H1 (cell line): Measurements from ENCODE around the gene SLCO4C1. TPM values are rescaled to one million over a fixed set of nuclear protein-coding genes. Genes with fewer than 3 reads are reported as not detected.

Experiments used
- CTCF ChIA-PET: fragments of 300-600 bp; sonication (Branson Sonifier 250); formaldehyde crosslinking; loops from one replicate; lab custom pipeline; 2021; ENCODE audit not compliant: partially characterized antibody; lab: Charles Lee
- POLR2A ChIA-PET: fragments of 300-600 bp; sonication (Branson Sonifier 250); formaldehyde crosslinking; loops from one replicate; lab custom pipeline; 2021; ENCODE audit warnings: inconsistent platforms; ENCODE audit not compliant: partially characterized antibody; lab: Charles Lee
- DNase-seq, 2 experiments: peaks; one replicate each; pipeline versions ENCODE4 v3.0.0 to v3.0.0-alpha.2; 2010 to 2022; ENCODE audit warnings: low spot score in 2 of 2, low read depth in 1 of 2, mixed read lengths in 1 of 2
- FAIRE-seq: peaks from 2 replicates; lab custom pipeline; 2011; peaks lifted over from hg19 to GRCh38; lab: Jason Lieb, UNC
- H2AFZ ChIP-seq: 2 replicates; pipeline ENCODE4 v1.8.1; 2012; ENCODE audit warnings: low read length, inconsistent platforms
- H2AK5ac ChIP-seq: 2 replicates; pipeline ENCODE4 v1.6.1; 2013; ENCODE audit warnings: low read depth, low read length
- H2BK120ac ChIP-seq: replicated peaks from 2 replicates; pipeline ENCODE3; 2013; ENCODE audit warnings: low read depth, low read length, inconsistent platforms
- H2BK12ac ChIP-seq: 2 replicates; pipeline ENCODE4 v1.6.1; 2013; ENCODE audit warnings: low read depth, low read length
- H2BK15ac ChIP-seq: 2 replicates; pipeline ENCODE4 v1.6.1; 2013; ENCODE audit warnings: low read length
- H2BK20ac ChIP-seq: 2 replicates; pipeline ENCODE4 v1.6.1; 2013; ENCODE audit warnings: low read length
- H2BK5ac ChIP-seq: 2 replicates; pipeline ENCODE4 v1.6.1; 2013; ENCODE audit warnings: low read depth, low read length
- H3K14ac ChIP-seq: 2 replicates; pipeline ENCODE4 v1.6.1; 2013; ENCODE audit warnings: inconsistent platforms; ENCODE audit not compliant: insufficient read length
- H3K18ac ChIP-seq: 2 replicates; pipeline ENCODE4 v1.6.1; 2013; ENCODE audit warnings: low read length; ENCODE audit errors: extremely low read depth
- H3K23ac ChIP-seq: 2 replicates; pipeline ENCODE4 v1.6.1; 2013; ENCODE audit warnings: inconsistent platforms; ENCODE audit not compliant: insufficient read length
- H3K23me2 ChIP-seq: 2 replicates; pipeline ENCODE4 v1.6.1; 2013; ENCODE audit warnings: low read depth, low read length
- H3K27ac ChIP-seq: 2 replicates; pipeline ENCODE4 v1.6.1; 2011; ENCODE audit warnings: low read depth, low read length, inconsistent platforms
- H3K27me3 ChIP-seq, 4 experiments: replicated peaks in 1 of 4; 1 replicate in 1 of 4; 2 replicates in 3 of 4; pipeline versions ENCODE4 v1.6.1 to v1.8.1; 2011 to 2013; ENCODE audit warnings: low read length in 3 of 4, mild to moderate bottlenecking in 3 of 4, inconsistent platforms in 2 of 4, mixed read lengths in 2 of 4, moderate library complexity in 1 of 4; ENCODE audit not compliant: control insufficient read depth in 3 of 4, insufficient read depth in 3 of 4; ENCODE audit errors: extremely low read depth in 1 of 4
- H3K36me3 ChIP-seq, 4 experiments: 2 replicates each; pipeline versions ENCODE4 v1.6.1 to v1.8.1; 2011 to 2013; ENCODE audit warnings: mild to moderate bottlenecking in 4 of 4, low read length in 3 of 4, moderate library complexity in 2 of 4, control low read depth in 1 of 4, inconsistent platforms in 1 of 4; ENCODE audit not compliant: insufficient read depth in 4 of 4, control insufficient read depth in 2 of 4
- H3K4ac ChIP-seq: replicated peaks from 2 replicates; pipeline ENCODE3; 2013; ENCODE audit warnings: low read length, low read depth, mixed read lengths, inconsistent platforms; ENCODE audit not compliant: insufficient read length
- H3K4me1 ChIP-seq, 4 experiments: replicated peaks in 1 of 4; 1 replicate in 1 of 4; 2 replicates in 3 of 4; pipeline versions ENCODE4 v1.6.1 to v1.8.1; 2011 to 2013; ENCODE audit warnings: low read length in 3 of 4, inconsistent platforms in 2 of 4, mixed read lengths in 1 of 4; ENCODE audit not compliant: insufficient read depth in 4 of 4, control insufficient read depth in 3 of 4
- H3K4me2 ChIP-seq, 2 experiments: 2 replicates each; pipeline versions ENCODE4 v1.6.1 to v1.8.1; 2011 to 2013; ENCODE audit warnings: low read depth in 2 of 2, low read length in 2 of 2, control low read depth in 1 of 2, inconsistent platforms in 1 of 2, mild to moderate bottlenecking in 1 of 2; ENCODE audit not compliant: insufficient read depth in 1 of 2
- H3K4me3 ChIP-seq, 4 experiments: fragments of 200-600, 300-600 bp in 1 of 4; sonication (generic), shearing (Covaris generic), sonication (Bioruptor Twin) in 1 of 4; 2 replicates each; pipeline versions ENCODE4 v1.5.1 to v1.8.1; 2011 to 2016; ENCODE audit warnings: low read length in 4 of 4, low read depth in 3 of 4, control low read depth in 2 of 4, inconsistent platforms in 2 of 4, mild to moderate bottlenecking in 2 of 4, mixed read lengths in 1 of 4, moderate library complexity in 1 of 4; ENCODE audit not compliant: insufficient read depth in 2 of 4; ENCODE audit errors: extremely low read depth in 1 of 4
- H3K56ac ChIP-seq: replicated peaks from 2 replicates; pipeline ENCODE3; 2013; ENCODE audit warnings: low read depth, mild to moderate bottlenecking, mixed read lengths, low read length, inconsistent platforms; ENCODE audit not compliant: insufficient read length
- H3K79me1 ChIP-seq: 2 replicates; pipeline ENCODE4 v1.6.1; 2013; ENCODE audit warnings: low read depth, low read length, control low read depth
- H3K79me2 ChIP-seq, 2 experiments: 2 replicates each; pipeline versions ENCODE4 v1.6.1 to v1.8.1; 2012 to 2013; ENCODE audit warnings: low read length in 2 of 2, mild to moderate bottlenecking in 2 of 2, inconsistent platforms in 1 of 2; ENCODE audit not compliant: insufficient read depth in 2 of 2, control insufficient read depth in 1 of 2
- H3K9ac ChIP-seq, 4 experiments: replicated peaks in 1 of 4; 1 replicate in 1 of 4; 2 replicates in 3 of 4; pipeline versions ENCODE4 v1.6.1 to v1.8.1; 2011 to 2013; ENCODE audit warnings: low read depth in 3 of 4, low read length in 3 of 4, control low read depth in 2 of 4, mild to moderate bottlenecking in 2 of 4, moderate library complexity in 2 of 4, inconsistent platforms in 1 of 4; ENCODE audit errors: extremely low read depth in 1 of 4
- H3K9me3 ChIP-seq, 2 experiments: 2 replicates each; pipeline versions ENCODE4 v1.6.1 to v1.8.1; 2012 to 2013; ENCODE audit warnings: mild to moderate bottlenecking in 2 of 2, moderate library complexity in 2 of 2, control low read depth in 1 of 2, inconsistent platforms in 1 of 2, low read depth in 1 of 2, low read length in 1 of 2, mixed read lengths in 1 of 2; ENCODE audit not compliant: insufficient read depth in 2 of 2
- H4K20me1 ChIP-seq, 2 experiments: replicated peaks in 1 of 2; 2 replicates each; pipeline versions ENCODE3 to v1.8.1; 2011 to 2013; ENCODE audit warnings: inconsistent platforms in 2 of 2, low read length in 2 of 2, mild to moderate bottlenecking in 1 of 2; ENCODE audit not compliant: insufficient read depth in 2 of 2, control insufficient read depth in 1 of 2
- H4K5ac ChIP-seq: 2 replicates; pipeline ENCODE4 v1.6.1; 2013; ENCODE audit warnings: low read length, low read depth, mixed read lengths, inconsistent platforms; ENCODE audit not compliant: insufficient read length
- H4K8ac ChIP-seq: 2 replicates; pipeline ENCODE4 v1.8.0; 2013; ENCODE audit warnings: mild to moderate bottlenecking, moderate library complexity, low read length, inconsistent platforms; ENCODE audit not compliant: insufficient read depth; ENCODE audit errors: extremely low read depth
- H4K91ac ChIP-seq: replicated peaks from 2 replicates; pipeline ENCODE3; 2013; ENCODE audit warnings: low read length, mixed read lengths, inconsistent platforms; ENCODE audit not compliant: insufficient read length
- ATF3 ChIP-seq: IDR thresholded peaks from 2 replicates; pipeline ENCODE4 v1.6.1; 2011; ENCODE audit warnings: low read depth, mild to moderate bottlenecking, low read length; ENCODE audit not compliant: insufficient read depth
- CREB1 ChIP-seq: IDR thresholded peaks from 2 replicates; pipeline ENCODE4 v1.6.1; 2012; ENCODE audit warnings: inconsistent platforms
- GABPA ChIP-seq: IDR thresholded peaks from 2 replicates; pipeline ENCODE4 v1.6.1; 2011; ENCODE audit warnings: mild to moderate bottlenecking, low read length, moderate library complexity, borderline replicate concordance; ENCODE audit not compliant: insufficient read depth
- HDAC2 ChIP-seq, 2 experiments: fragments of 300-600 bp in 1 of 2; sonication (generic) in 1 of 2; IDR thresholded peaks; 2 replicates each; pipeline ENCODE4 v1.6.1; 2011 to 2012; ENCODE audit warnings: low read depth in 2 of 2, low read length in 2 of 2, mild to moderate bottlenecking in 2 of 2, moderate library complexity in 2 of 2, borderline replicate concordance in 1 of 2, inconsistent platforms in 1 of 2
- SP2 ChIP-seq: IDR thresholded peaks from 2 replicates; pipeline ENCODE4 v1.6.1; 2012; ENCODE audit warnings: mild to moderate bottlenecking, low read length, inconsistent platforms
- TAF7 ChIP-seq: optimal IDR thresholded peaks from 2 replicates; pipeline ENCODE3; 2011; ENCODE audit warnings: low read depth, mild to moderate bottlenecking, inconsistent platforms, low read length, moderate library complexity, borderline replicate concordance
- TEAD4 ChIP-seq: IDR thresholded peaks from 2 replicates; pipeline ENCODE4 v1.6.1; 2012; ENCODE audit warnings: low read depth, low read length, inconsistent platforms, mixed read lengths
- whole genome bisulfite sequencing, 2 experiments: shearing (Covaris generic) in 1 of 2; methylation state at CpG; one replicate each; pipeline versions ENCODE4 v1.1.6 to v1.1.7; 2013 to 2015; ENCODE audit warnings: low lambda C conversion rate in 2 of 2, mixed read lengths in 2 of 2, inconsistent platforms in 1 of 2, low coverage in 1 of 2, missing lambda C conversion rate in 1 of 2; ENCODE audit not compliant: insufficient replicate concordance in 2 of 2, insufficient coverage in 1 of 2, insufficient read length in 1 of 2; ENCODE audit errors: extremely low coverage in 1 of 2, missing lambda C conversion rate in 1 of 2; 5-methylcytosine and 5-hydroxymethylcytosine counted together
- polyA plus RNA-seq, 7 experiments: library from polyadenylated mRNA; depleted of rRNA in 3 of 7; stranded (reverse) in 5 of 7; unstranded in 2 of 7; fragments of >200 nt in 5 of 7; fragments of 200-250 nt in 2 of 7; gene quantifications; 1 replicate in 5 of 7; 2 replicates in 1 of 7; 4 replicates in 1 of 7; pipeline versions ENCODE4 v1.2.1 to v1.2.3, GENCODE V29; 2011 to 2013; ENCODE audit warnings: missing spikeins in 2 of 7, mixed read lengths in 2 of 7
- total RNA-seq: library from RNA; stranded (reverse); fragmentation: NEBNext Ultra II Directional; extraction: Animal tissue kit (Norgen Biotek cat#: 25700); gene quantifications from 2 replicates; pipeline ENCODE4 v1.2.1, GENCODE V29; 2021

The SLCO4C1 gene
- total and polyA plus RNA-seq, 2 of the 8 experiments (the other 6 are each of a cell fraction or from before 2014, with no cell fraction given), result 1.3 to 4.9 TPM

GRCh38 chr5:102231693-102232619 lies 64.1 kb downstream of the SLCO4C1 start:
- H4K20me1 ChIP-seq, result no peaks in the 10 kb centered on the region
- CTCF ChIA-PET, result interaction anchor here (0.9 kb wide), 1 partner anchor 305 kb away, joined by 3 read pairs; no protein-coding TSS in a partner anchor
- no peak overlapping the region for H3K27ac ChIP-seq
- no peak overlapping the region for H2BK12ac ChIP-seq
- no peak overlapping the region for H2AFZ ChIP-seq
- H3K36me3 ChIP-seq, result no peaks in the 10 kb centered on the region
- no peak overlapping the region for H3K4me2 ChIP-seq
- no peaks in the 10 kb centered on the region for H3K4me1 ChIP-seq
- DNase-seq, result no peak
- no peak overlapping the region for H3K4me3 ChIP-seq
- no peak overlapping the region for H3K23ac ChIP-seq
- no peak overlapping the region for H2AK5ac ChIP-seq
- no peak overlapping the region for H3K56ac ChIP-seq
- H2BK5ac ChIP-seq, result no peak overlapping the region
- H4K91ac ChIP-seq, result no peak overlapping the region
- no peaks in the 10 kb centered on the region; the same call in 1 of the 2 replicates for H3K23me2 ChIP-seq
- no peaks in the 10 kb centered on the region for H3K27me3 ChIP-seq
- FAIRE-seq, result no peak
- H3K9me3 ChIP-seq, result no peaks in the 10 kb centered on the region
- no peak overlapping the region for H3K4ac ChIP-seq
- WGBS, 2 experiments, result 86% methylated on average over 7 of the region's 7 CpGs; no CpG with 5 or more reads in 1 of the 2 experiments
- H4K5ac ChIP-seq, result no peak overlapping the region
- H2BK20ac ChIP-seq, result no peak overlapping the region
- no peaks in the 10 kb centered on the region for H3K79me1 ChIP-seq
- H3K18ac ChIP-seq, result no peak overlapping the region
- no peaks in the 10 kb centered on the region for H3K79me2 ChIP-seq
- H3K14ac ChIP-seq, result no peak overlapping the region
- no peak overlapping the region for H2BK15ac ChIP-seq
- POLR2A ChIA-PET, result interaction anchor here (1.6 kb wide), 1 partner anchor 64 kb away, joined by 3 read pairs; the partner anchor contains the start of gene SLCO4C1
- no peak overlapping the region for H4K8ac ChIP-seq
- no peak overlapping the region for H2BK120ac ChIP-seq
- H3K9ac ChIP-seq, result no peak overlapping the region
- TF ChIP-seq GABPA (no peak), CREB1 (no peak), HDAC2 (IDR thresholded peaks at IDR 0.05; ENCODE audit: borderline replicate concordance in 1 of 2, low read depth in 2 of 2, low read length in 2 of 2) (no peak), ATF3 (no peak), TAF7 (no peak), TEAD4 (no peak), SP2 (no peak)
